ENCODE results near the gene FAAP20.

DNA sequence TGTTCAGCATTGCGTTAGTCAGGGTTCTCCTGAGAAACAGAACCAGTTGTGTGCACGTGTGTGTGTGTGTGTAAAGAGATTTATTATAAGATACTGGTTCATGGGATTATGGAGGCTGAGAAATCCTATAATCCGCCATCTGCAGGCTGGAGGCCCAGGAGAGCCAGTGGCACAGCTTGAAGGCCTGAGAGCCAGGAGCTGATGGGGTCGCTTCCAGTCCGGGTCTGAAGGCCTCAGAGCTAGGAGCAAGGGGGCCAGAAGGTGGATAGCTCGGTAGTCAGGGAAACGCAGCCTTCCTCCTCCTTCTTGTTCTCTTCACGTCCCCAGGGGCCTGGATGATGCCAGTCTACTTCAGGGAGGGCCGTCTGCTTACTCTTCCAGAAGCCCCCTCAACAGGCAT, 37.7 kb downstream of the FAAP20 start:
- TF ChIP-seq YY1 (IDR thresholded peaks at IDR 0.05; ENCODE audit: insufficient read depth, insufficient read length) = no peak
- no peak for TF ChIP-seq SUZ12 (IDR thresholded peaks at IDR 0.05; ENCODE audit: extremely low read depth, insufficient read depth, insufficient read length)
